GM18873 (cell line): ENCODE measurements around the gene EZH2.

Experiments used
- ATAC-seq: cut with Tn5 transposase; IDR thresholded peaks from one replicate; pipeline ENCODE4 v1.9.1; 2021; ENCODE audit warnings: mild to moderate bottlenecking, moderate library complexity, moderate number of reproducible peaks; ENCODE audit not compliant: unreplicated experiment, low FRiP score

The EZH2 gene

GRCh38 chr7:148903504-148903903 lies 19.4 kb upstream of the EZH2 start:
- no peak for ATAC-seq

GRCh38 chr7:148901178-148901577 lies 17.1 kb upstream of the EZH2 start:
- no peak for ATAC-seq

- no peak for ATAC-seq
These were observed 14.9 kb upstream of the EZH2 start for GRCh38 chr7:148898845-148899484.

GRCh38 chr7:148894591-148894990 lies 10.5 kb upstream of the EZH2 start:
- no peak for ATAC-seq

- no peak for ATAC-seq
These were observed 9.0 kb upstream of the EZH2 start for GRCh38 chr7:148893071-148893470.

GRCh38 chr7:148888300-148888699 lies 4.2 kb upstream of the EZH2 start:
- ATAC-seq, result no peak

GRCh38 chr7:148886844-148887243 lies 2.8 kb upstream of the EZH2 start:
- ATAC-seq, result no peak

- ATAC-seq, result peak; percentile 84
These were observed 370 bp upstream of the EZH2 start for GRCh38 chr7:148884299-148885022.

- ATAC-seq, result peak; percentile 20
These were observed 634 bp downstream of the EZH2 start for GRCh38 chr7:148883266-148884048.

- no peak for ATAC-seq
These were observed 1.2 kb downstream of the EZH2 start for GRCh38 chr7:148882841-148883265.

- ATAC-seq, result no peak
These were observed 1.9 kb downstream of the EZH2 start for GRCh38 chr7:148882192-148882591.

- no peak for ATAC-seq
These were observed 5.8 kb downstream of the EZH2 start for GRCh38 chr7:148878317-148878716.

GRCh38 chr7:148877517-148877916 lies 6.6 kb downstream of the EZH2 start:
- no peak for ATAC-seq

- ATAC-seq, result no peak
These were observed 11.9 kb downstream of the EZH2 start for GRCh38 chr7:148872188-148872587.

GRCh38 chr7:148871551-148871950 lies 12.5 kb downstream of the EZH2 start:
- ATAC-seq, result no peak

- ATAC-seq, result no peak
These were observed 13.1 kb downstream of the EZH2 start for GRCh38 chr7:148871030-148871429.

- no peak for ATAC-seq
These were observed 15.8 kb downstream of the EZH2 start for GRCh38 chr7:148868378-148868674.

GRCh38 chr7:148867596-148868377 lies 16.3 kb downstream of the EZH2 start:
- no peak for ATAC-seq

- ATAC-seq, result no peak
These were observed 17.7 kb downstream of the EZH2 start for GRCh38 chr7:148866362-148866761.

GRCh38 chr7:148865283-148865682 lies 18.8 kb downstream of the EZH2 start:
- ATAC-seq, result no peak

GRCh38 chr7:148863324-148863723 lies 20.8 kb downstream of the EZH2 start:
- ATAC-seq, result no peak
